ENCODE results near the gene SIVA1.
A peak's percentile ranks its signal among the peaks of the same experiment; 100 is the strongest.

The SIVA1 gene

DNA sequence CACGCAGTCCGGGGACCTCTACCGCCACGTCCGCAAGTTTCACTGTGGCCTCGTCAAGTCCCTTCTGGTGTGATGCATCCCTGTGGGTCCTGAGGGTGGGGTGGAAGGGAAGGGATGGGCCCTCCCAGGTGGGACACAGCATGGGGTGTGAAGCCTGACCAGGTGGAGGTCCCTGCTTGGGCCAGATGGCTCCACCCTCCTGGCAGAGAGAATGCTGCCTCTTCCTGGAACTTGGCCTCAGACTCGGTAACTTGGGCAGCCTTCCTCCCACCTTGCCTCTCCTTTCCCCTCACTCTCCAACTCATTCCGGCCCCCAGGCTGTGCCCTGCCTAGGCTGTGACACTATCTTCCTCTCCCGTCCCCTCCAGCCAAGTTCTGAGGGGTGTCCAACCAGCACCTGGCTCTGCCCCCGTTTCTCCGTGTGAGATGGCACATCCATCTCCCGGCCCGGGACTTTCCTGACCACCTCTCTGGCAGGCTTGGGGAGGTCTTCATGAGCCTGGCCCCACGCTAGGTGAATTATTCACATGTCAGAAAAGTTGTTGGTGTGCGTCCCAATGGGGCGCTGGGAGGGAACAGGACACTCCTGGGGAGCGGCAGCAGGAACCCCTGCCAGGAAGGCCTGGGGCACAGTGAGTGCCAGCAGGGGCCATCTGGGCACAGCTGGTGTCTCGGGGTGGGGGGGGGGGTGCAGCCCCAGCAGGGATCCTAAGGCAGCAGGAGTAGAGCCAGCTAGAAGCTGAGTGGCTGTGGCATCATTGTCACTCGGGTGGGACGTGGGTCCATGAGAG, 49.6 kb downstream of the SIVA1 start:
- H2AFZ ChIP-seq (ENCODE audit: low read length): no peak overlapping the region
- TF ChIP-seq EZH2phosphoT487 (IDR thresholded peaks at IDR 0.05; ENCODE audit: borderline replicate concordance) (no peak), CTCF (conservative IDR thresholded peaks at IDR 0.05; ENCODE audit: low read length) (no peak)
- H3K79me2 ChIP-seq (ENCODE audit: insufficient read depth, low read length): peaks cover 8% of the 10 kb centered on the region
- no peaks in the 10 kb centered on the region for H3K27me3 ChIP-seq (ENCODE audit: insufficient read depth, low read length, poor library complexity, severe bottlenecking)
- peaks cover 19% of the 10 kb centered on the region for H3K4me1 ChIP-seq (ENCODE audit: insufficient read depth, low read length, poor library complexity, severe bottlenecking)
- H3K4me3 ChIP-seq (ENCODE audit: low read length, poor library complexity, severe bottlenecking): no peak overlapping the region
- H3K9me2 ChIP-seq (replicated peaks; ENCODE audit: low read depth, low read length): no peaks in the 10 kb centered on the region
- no peak overlapping the region for H3K9ac ChIP-seq (ENCODE audit: low read depth, low read length, poor library complexity, severe bottlenecking)
- H4K20me1 ChIP-seq (ENCODE audit: insufficient read depth, low read length, poor library complexity, severe bottlenecking): peaks cover 5% of the 10 kb centered on the region
- H3K4me2 ChIP-seq (ENCODE audit: low read depth, low read length, poor library complexity, severe bottlenecking): peak overlapping the region; percentile 84
- H3F3A ChIP-seq (ENCODE audit: low read depth): peaks cover 13% of the 10 kb centered on the region
- H3K9me3 ChIP-seq (ENCODE audit: insufficient read depth, low read depth, low read length): no peaks in the 10 kb centered on the region
- H3K36me3 ChIP-seq (ENCODE audit: insufficient read depth, low read length): no peaks in the 10 kb centered on the region

GRCh38 chr14:104803280-104803911, 50.4 kb downstream of the SIVA1 start:
- H3K9me3 ChIP-seq (ENCODE audit: insufficient read depth, low read depth, low read length): no peaks in the 10 kb centered on the region
- no peak for TF ChIP-seq CTCF (conservative IDR thresholded peaks at IDR 0.05; ENCODE audit: low read length)
- no peak for TF ChIP-seq EZH2phosphoT487 (IDR thresholded peaks at IDR 0.05; ENCODE audit: borderline replicate concordance)
- H3K4me2 ChIP-seq (ENCODE audit: low read depth, low read length, poor library complexity, severe bottlenecking): no peak overlapping the region
- peaks cover 8% of the 10 kb centered on the region for H3K79me2 ChIP-seq (ENCODE audit: insufficient read depth, low read length)
- no peaks in the 10 kb centered on the region for H3K9me2 ChIP-seq (replicated peaks; ENCODE audit: low read depth, low read length)
- H3K4me3 ChIP-seq (ENCODE audit: low read length, poor library complexity, severe bottlenecking): no peak overlapping the region
- H4K20me1 ChIP-seq (ENCODE audit: insufficient read depth, low read length, poor library complexity, severe bottlenecking): peaks cover 5% of the 10 kb centered on the region
- peaks cover 19% of the 10 kb centered on the region for H3K4me1 ChIP-seq (ENCODE audit: insufficient read depth, low read length, poor library complexity, severe bottlenecking)
- H2AFZ ChIP-seq (ENCODE audit: low read length): no peak overlapping the region
- H3K27me3 ChIP-seq (ENCODE audit: insufficient read depth, low read length, poor library complexity, severe bottlenecking): no peaks in the 10 kb centered on the region
- H3K36me3 ChIP-seq (ENCODE audit: insufficient read depth, low read length): no peaks in the 10 kb centered on the region
- H3K9ac ChIP-seq (ENCODE audit: low read depth, low read length, poor library complexity, severe bottlenecking): no peak overlapping the region
- peaks cover 13% of the 10 kb centered on the region for H3F3A ChIP-seq (ENCODE audit: low read depth)

GRCh38 chr14:104803912-104804410, 51.0 kb downstream of the SIVA1 start:
- H3K4me3 ChIP-seq (ENCODE audit: low read length, poor library complexity, severe bottlenecking): no peak overlapping the region
- no peak overlapping the region for H2AFZ ChIP-seq (ENCODE audit: low read length)
- no peaks in the 10 kb centered on the region for H3K36me3 ChIP-seq (ENCODE audit: insufficient read depth, low read length)
- H3K9ac ChIP-seq (ENCODE audit: low read depth, low read length, poor library complexity, severe bottlenecking): no peak overlapping the region
- peaks cover 5% of the 10 kb centered on the region for H4K20me1 ChIP-seq (ENCODE audit: insufficient read depth, low read length, poor library complexity, severe bottlenecking)
- H3K4me1 ChIP-seq (ENCODE audit: insufficient read depth, low read length, poor library complexity, severe bottlenecking): peaks cover 19% of the 10 kb centered on the region
- H3K9me2 ChIP-seq (replicated peaks; ENCODE audit: low read depth, low read length): no peaks in the 10 kb centered on the region
- peaks cover 12% of the 10 kb centered on the region for H3F3A ChIP-seq (ENCODE audit: low read depth)
- H3K27me3 ChIP-seq (ENCODE audit: insufficient read depth, low read length, poor library complexity, severe bottlenecking): no peaks in the 10 kb centered on the region
- H3K4me2 ChIP-seq (ENCODE audit: low read depth, low read length, poor library complexity, severe bottlenecking): no peak overlapping the region
- no peaks in the 10 kb centered on the region for H3K9me3 ChIP-seq (ENCODE audit: insufficient read depth, low read depth, low read length)
- no peak for TF ChIP-seq EZH2phosphoT487 (IDR thresholded peaks at IDR 0.05; ENCODE audit: borderline replicate concordance)
- TF ChIP-seq CTCF (conservative IDR thresholded peaks at IDR 0.05; ENCODE audit: low read length): no peak
- H3K79me2 ChIP-seq (ENCODE audit: insufficient read depth, low read length): peaks cover 8% of the 10 kb centered on the region
